Stomach (tissue), 4 donors: ENCODE data around the gene ATP5MC3.

Source experiments
- CTCF ChIP-seq, 7 experiments: fragments of 450-650 bp in 4 of 7; fragments of 200-600 bp in 3 of 7; sonication (generic) in 3 of 7; IDR thresholded peaks; one replicate each; pipeline ENCODE4 v1.5.1; 2016 to 2019; ENCODE audit warnings: antibody characterized with exemption in 7 of 7, control low read depth in 2 of 7, mild to moderate bottlenecking in 1 of 7
- EP300 ChIP-seq: sonication (generic); formaldehyde crosslinking; IDR thresholded peaks from one replicate; pipeline ENCODE4 v1.6.1; 2017; ENCODE audit warnings: antibody characterized with exemption
- POLR2A ChIP-seq, 4 donors: fragments of 450-650 bp; IDR thresholded peaks; one replicate each; pipeline ENCODE4 v1.6.1; 2016; ENCODE audit warnings: antibody characterized with exemption in 4 of 4, control low read depth in 2 of 4, mild to moderate bottlenecking in 1 of 4, moderate library complexity in 1 of 4

DNA sequence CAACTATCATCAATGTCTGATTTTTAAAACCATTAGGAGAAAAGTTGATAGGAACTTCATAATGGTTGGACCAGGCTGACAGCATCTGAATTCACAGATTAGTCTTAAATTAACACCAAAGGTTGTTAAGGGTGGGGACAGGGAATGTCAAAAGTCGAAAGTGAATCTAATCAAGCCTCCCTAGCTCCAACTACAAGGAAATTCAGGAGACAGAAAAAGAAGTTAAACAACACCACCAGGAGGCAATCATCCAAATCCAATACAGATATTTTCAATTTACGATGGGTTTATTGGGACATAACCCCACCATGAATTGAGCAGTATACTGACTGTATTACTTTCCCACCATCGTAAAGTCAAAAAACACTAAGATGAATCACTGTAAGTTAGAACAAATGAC is 46.3 kb downstream of the ATP5MC3 start:
- TF ChIP-seq CTCF (IDR thresholded peaks at IDR 0.05): no peak
- TF ChIP-seq POLR2A (IDR thresholded peaks at IDR 0.05): no peak
- TF ChIP-seq EP300: no peak
